NCI-H1105 (cell line): ENCODE measurements around the gene NAP1L1.

ENCODE experiments used
- DNase-seq: peaks from one replicate; lab custom pipeline; 2025; lab: John Stamatoyannopoulos, UW

Gene NAP1L1

GRCh38 chr12:76084863-76085519 is 506 bp upstream of the NAP1L1 start:
- peak; percentile 74 for DNase-seq

DNA sequence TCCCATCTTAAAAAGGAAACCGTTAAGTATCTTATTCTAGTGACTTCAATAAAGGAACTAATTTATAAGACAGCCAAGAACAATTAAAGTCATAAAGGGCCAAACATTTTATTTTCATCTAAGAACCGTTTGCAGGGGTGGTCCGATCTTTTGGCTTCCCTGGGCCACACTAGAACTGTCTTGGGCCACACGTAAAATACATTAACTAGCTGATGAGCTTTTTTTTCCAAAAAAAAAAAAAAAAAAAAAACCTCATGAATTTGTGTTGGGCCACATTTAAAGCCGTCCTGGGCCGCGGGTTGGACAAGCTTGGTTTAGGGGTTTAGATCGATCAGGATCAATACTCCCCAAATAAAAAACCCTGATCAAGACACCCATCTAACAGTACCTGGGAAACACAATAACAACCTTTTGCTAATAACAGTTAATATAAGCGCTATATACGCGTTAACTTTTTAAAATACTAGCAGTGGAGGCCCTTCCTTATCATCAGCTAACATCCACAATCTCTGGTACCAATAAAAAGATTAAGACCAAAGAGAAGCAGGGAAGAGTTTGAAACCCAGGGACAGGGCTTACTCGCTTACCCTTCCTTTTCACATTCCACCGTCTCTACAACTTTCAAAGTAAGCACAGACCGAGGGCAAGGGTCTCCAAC is 1.1 kb downstream of the NAP1L1 start:
- no peak for DNase-seq

DNA sequence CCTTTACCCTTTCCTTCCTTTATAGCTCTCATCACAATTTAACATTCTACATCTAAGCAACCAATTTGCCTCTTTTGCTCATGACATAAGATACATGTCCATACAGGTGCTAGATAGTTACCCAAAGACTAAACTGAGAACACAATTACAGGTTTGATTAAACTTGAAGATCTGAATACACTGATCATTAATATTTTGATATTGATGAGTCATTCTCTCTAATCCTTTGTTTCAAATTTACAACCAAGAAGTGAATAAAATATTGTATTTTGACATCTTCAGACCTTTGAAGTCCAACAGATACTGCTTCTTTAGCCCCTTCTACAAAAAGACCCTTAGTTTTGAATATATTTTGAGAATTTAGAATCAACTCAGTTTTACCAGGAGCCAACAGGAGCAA is 2.6 kb downstream of the NAP1L1 start:
- no peak for DNase-seq

- DNase-seq: no peak
These were observed 3.6 kb downstream of the NAP1L1 start for GRCh38 chr12:76080729-76081415.

- DNase-seq: no peak
These were observed 4.3 kb downstream of the NAP1L1 start for GRCh38 chr12:76080017-76080728.

- DNase-seq: no peak
These were observed 5.7 kb downstream of the NAP1L1 start for GRCh38 chr12:76078748-76079147.

- DNase-seq: no peak
These were observed 9.0 kb downstream of the NAP1L1 start for GRCh38 chr12:76075448-76075847.

- no peak for DNase-seq
These were observed 9.7 kb downstream of the NAP1L1 start for GRCh38 chr12:76074701-76075336.

- no peak for DNase-seq
These were observed 10.9 kb downstream of the NAP1L1 start for GRCh38 chr12:76073561-76073960.

GRCh38 chr12:76072568-76072967 is 11.9 kb downstream of the NAP1L1 start:
- no peak for DNase-seq

GRCh38 chr12:76069339-76069738 is 15.1 kb downstream of the NAP1L1 start:
- DNase-seq: no peak

DNA sequence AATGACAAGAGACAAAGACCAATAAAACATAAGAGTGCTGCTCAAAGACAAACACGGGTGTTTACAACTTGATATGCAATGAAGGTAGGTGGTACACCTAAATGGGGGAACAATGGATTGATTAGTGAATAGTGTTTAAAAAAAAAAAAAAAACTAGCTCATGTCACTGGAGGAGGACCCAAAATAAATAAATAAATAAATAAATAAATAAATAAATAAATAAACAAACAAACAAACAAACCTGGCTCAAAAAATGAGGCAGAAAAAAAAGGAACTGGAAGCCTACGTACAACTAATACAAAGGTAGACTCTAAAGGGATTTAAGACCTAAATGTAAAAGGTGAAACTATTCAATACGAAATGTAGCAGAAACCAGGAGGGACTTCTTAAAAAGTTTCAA is 18.6 kb downstream of the NAP1L1 start:
- DNase-seq: no peak

GRCh38 chr12:76064904-76065303 is 19.6 kb downstream of the NAP1L1 start:
- DNase-seq: no peak

- DNase-seq: no peak
These were observed 24.4 kb downstream of the NAP1L1 start for GRCh38 chr12:76060111-76060510.

DNA sequence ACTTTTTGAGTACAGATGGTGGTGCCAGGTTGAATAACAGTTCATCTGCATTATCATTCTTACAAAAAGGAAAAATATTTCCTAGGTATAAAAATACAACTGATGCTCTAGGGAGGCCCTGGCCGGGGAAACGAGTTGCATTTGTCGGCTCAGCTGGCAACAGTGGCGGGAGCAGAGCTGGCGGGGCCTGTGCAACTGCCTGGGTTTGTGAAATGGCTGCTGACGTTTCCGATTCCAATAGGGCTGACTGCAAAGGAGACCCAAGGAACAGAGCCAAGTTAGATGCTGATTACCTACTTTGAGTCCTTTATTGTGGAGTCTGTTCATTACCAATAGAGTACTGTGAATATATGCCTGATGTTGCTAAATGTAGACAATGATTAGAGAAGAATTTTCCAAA is 27.2 kb downstream of the NAP1L1 start:
- DNase-seq: no peak

GRCh38 chr12:76055393-76055792 is 29.1 kb downstream of the NAP1L1 start:
- no peak for DNase-seq

DNA sequence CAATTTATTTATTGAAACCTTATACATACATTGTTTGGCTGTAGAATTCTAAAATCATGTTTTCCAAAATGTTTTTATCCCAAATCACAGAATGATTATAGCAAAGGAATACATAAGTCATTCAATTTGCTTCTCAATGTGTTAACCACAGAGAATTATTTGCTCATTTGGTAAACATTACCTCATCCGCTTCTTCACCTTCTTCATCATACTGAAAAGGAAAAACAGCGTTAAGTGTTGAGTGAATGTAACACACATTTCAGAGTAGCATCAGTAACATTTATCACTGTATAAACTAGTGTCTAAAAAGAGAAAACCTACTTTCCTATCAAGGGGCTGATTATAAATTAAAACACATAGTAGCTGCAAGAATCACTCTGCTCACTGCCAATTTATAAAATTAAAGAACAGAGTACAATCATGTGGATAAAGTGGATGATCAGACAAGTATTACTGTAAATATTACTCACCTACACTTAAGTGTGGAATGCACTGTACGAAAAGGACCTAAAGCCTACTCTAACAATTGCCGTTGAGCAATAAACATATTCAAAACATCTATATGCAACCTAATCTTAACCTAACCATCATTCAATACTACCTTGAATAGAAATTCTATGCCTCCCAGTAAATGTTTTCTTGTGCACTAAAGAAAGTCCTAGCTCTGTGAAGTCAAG is 34.8 kb downstream of the NAP1L1 start:
- DNase-seq: no peak

DNA sequence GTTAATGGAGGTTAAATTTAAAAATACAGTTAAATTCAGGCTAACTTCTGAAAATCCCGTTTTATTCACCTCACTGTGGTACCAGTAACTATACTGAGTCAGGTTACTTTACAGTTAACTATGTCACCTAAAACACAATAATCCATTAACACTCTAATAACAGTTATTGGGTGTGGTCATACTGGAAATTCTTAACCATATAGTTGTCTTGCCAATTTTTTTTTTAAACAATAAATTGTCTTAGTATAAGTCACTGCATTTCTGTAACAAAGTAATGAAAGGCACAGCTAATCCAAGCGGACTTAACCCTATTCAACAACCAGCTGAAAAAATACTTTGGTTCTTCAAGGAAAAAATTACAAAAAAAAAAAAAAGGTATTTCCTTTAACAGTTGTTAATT is 36.7 kb downstream of the NAP1L1 start:
- no peak for DNase-seq

DNA sequence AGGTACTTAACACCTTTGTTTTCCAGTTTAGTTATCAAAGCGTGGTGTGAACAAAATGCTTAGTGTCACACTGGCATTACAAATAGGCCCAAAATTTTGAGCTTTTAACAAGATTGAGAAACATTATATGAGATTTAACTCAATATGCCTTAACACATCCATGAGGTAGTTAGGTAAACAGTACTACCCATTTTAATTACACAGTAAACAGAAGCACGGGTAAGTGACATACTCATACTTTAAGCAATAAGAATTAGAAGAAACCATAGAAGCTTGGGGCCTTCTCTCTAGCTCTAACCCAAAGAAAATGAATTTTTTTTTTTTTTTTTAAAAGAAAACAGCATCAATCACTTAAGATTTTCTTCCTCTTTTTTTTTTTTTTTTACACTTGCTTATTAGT is 37.4 kb downstream of the NAP1L1 start:
- no peak for DNase-seq

- DNase-seq: no peak
These were observed 41.1 kb downstream of the NAP1L1 start for GRCh38 chr12:76043377-76043776.

DNA sequence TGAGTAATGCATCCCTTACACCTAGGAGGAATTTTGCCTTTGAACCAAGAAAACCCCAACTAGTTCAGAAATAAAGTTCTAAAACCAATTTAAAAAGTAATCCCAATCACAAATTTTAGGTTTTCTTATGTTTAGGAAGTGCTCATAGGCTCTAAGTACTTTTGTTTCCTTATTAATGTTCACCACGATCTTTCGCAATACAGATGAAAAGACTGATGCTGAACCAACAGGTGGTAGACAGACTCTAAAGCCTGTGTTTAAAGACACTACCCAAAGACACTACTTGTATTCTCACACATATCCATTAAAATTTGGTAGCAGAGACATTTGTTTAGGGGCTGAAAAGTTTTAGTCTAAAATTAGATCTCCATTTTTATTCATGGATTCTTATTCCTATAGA is 42.3 kb downstream of the NAP1L1 start:
- no peak for DNase-seq

DNA sequence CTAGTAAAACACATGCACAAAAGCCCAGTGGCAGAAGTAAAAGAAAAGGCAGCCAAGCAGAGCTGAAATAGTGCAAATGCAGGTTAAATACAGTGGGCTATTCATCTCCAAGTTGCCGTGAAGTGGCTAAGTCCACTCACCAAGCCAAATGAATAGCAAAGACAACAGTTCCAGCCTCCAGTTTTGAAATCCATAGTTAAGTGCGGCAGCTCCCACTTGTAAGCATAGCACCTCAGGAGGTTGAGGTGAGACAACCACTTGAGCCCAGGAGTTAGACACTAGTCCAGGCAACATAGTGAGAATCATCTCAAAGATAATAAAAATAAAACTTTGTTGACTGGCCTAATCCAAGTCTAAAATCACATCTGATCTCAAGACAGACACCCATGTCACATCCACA is 43.1 kb downstream of the NAP1L1 start:
- DNase-seq: no peak
